Right atrium auricular region (tissue), 2 donors: ENCODE measurements around the gene PTK6. TPM values are rescaled to one million over a fixed set of nuclear protein-coding genes. Genes with fewer than 3 reads are reported as not detected.

Experiments
- DNase-seq: peaks from one replicate; pipeline ENCODE4 v3.0.0-alpha.2; 2019; ENCODE audit warnings: low spot score
- H3K27ac ChIP-seq, 2 donors: fragments of 200-600 bp; sonication (generic); 1 replicate in 1 of 2; 2 replicates in 1 of 2; pipeline ENCODE4 v1.5.1; 2016 to 2019
- H3K27me3 ChIP-seq, 2 donors: fragments of 200-600 bp; sonication (generic); one replicate each; pipeline versions ENCODE4 v1.5.1 to v1.6.0; 2017 to 2019
- H3K36me3 ChIP-seq: fragments of 200-600 bp; sonication (generic); one replicate; pipeline ENCODE4 v1.5.1; 2016
- H3K4me1 ChIP-seq, 2 donors: fragments of 200-600 bp; sonication (generic); one replicate each; pipeline versions ENCODE4 v1.5.1 to v1.6.0; 2017 to 2019
- H3K4me3 ChIP-seq, 2 donors: fragments of 200-600 bp; sonication (generic); 1 replicate in 1 of 2; 2 replicates in 1 of 2; pipeline ENCODE4 v1.5.1; 2017 to 2019; ENCODE audit warnings: mild to moderate bottlenecking in 1 of 2, moderate library complexity in 1 of 2
- H3K9me3 ChIP-seq, 2 donors: fragments of 200-600 bp; sonication (generic); one replicate each; pipeline ENCODE4 v1.5.1; 2019
- total RNA-seq, 2 donors: library from RNA; depleted of rRNA; stranded (reverse); fragments of >200 nt; gene quantifications; one replicate each; pipeline ENCODE4 v1.1.0, GENCODE V29; 2016
- TF ChIP-seq, protein P1 (sequence below), 2 donors: fragments of 200-600 bp; sonication (generic); IDR thresholded peaks; one replicate each; pipeline ENCODE4 v1.5.1; 2019; ENCODE audit warnings: antibody characterized with exemption in 2 of 2

The PTK6 gene
- total RNA-seq, 2 donors from 2014 or later = not detected

DNA sequence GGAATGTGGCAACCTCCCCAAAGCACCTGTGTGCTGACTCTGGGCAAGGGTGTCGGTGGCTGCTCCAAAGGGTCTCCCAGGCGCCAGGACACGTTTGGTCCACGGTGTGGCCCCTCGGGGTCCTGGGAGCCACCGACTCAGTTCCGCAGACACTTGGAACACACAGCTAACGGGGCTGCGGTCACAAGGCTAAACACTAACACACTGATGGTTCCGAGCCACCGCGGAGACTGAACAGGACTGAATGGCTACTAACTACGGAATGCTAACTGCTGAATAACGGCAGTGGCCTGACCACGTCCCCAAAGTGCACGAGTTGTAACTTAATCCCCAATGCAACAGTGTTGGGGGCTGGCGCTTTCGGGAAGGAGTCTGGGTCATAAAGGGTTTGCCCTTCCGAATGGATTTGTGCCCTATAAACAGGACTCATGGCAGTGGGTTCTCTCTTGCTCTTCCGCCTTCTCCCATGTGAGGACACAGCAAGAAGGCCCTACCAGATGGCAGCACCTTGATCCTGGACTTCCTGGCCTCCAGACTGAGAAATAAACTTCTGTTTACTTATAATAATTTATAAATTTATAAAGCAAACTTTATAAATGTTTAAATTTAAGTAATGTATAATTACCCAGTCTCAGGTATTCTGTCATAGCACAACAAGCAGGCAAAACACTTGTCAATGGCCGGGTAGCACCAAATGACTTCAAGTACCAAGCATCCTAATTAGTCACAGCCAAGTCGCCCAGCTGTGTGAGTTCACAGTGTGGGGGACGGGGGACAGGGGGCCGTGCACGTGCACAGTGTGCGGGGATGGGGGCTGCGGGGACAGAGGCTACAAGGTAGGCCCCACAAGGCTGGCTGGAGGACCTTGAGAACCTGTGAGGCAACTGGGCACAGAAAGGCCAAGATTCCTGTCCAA, 36.0 kb downstream of the PTK6 start:
- peak overlapping the region; percentile 92 to 97 for H3K27ac ChIP-seq
- peaks cover 0 to 55% of the 10 kb centered on the region in 2 donors for H3K4me1 ChIP-seq
- peaks cover 0 to 13% of the 10 kb centered on the region in 2 donors for H3K9me3 ChIP-seq
- DNase-seq = no peak
- no peaks in the 10 kb centered on the region for H3K36me3 ChIP-seq
- H3K27me3 ChIP-seq = peaks cover 0 to 13% of the 10 kb centered on the region in 2 donors
- TF ChIP-seq, protein P1, sequence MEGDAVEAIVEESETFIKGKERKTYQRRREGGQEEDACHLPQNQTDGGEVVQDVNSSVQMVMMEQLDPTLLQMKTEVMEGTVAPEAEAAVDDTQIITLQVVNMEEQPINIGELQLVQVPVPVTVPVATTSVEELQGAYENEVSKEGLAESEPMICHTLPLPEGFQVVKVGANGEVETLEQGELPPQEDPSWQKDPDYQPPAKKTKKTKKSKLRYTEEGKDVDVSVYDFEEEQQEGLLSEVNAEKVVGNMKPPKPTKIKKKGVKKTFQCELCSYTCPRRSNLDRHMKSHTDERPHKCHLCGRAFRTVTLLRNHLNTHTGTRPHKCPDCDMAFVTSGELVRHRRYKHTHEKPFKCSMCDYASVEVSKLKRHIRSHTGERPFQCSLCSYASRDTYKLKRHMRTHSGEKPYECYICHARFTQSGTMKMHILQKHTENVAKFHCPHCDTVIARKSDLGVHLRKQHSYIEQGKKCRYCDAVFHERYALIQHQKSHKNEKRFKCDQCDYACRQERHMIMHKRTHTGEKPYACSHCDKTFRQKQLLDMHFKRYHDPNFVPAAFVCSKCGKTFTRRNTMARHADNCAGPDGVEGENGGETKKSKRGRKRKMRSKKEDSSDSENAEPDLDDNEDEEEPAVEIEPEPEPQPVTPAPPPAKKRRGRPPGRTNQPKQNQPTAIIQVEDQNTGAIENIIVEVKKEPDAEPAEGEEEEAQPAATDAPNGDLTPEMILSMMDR (IDR thresholded peaks at IDR 0.05) = no peak
- H3K4me3 ChIP-seq = peak overlapping the region in 1 of 2 donors; percentile 7

GRCh38 chr20:63500151-63500901, 36.9 kb downstream of the PTK6 start:
- TF ChIP-seq, protein P1 (IDR thresholded peaks at IDR 0.05) = no peak
- Histone ChIP-seq H3K36me3 (peaks cover 6% of the 10 kb centered on the region), H3K4me1 (peaks cover 0 to 63% of the 10 kb centered on the region in 2 donors), H3K27me3 (peaks cover 0 to 13% of the 10 kb centered on the region in 2 donors), H3K9me3 (peaks cover 0 to 9% of the 10 kb centered on the region in 2 donors), H3K27ac (peak overlapping the region; percentile 92 to 97), H3K4me3 (no peak overlapping the region)
- no peak for DNase-seq

GRCh38 chr20:63499338-63499969, 37.7 kb downstream of the PTK6 start:
- TF ChIP-seq, protein P1 (IDR thresholded peaks at IDR 0.05) = no peak
- Histone ChIP-seq H3K27me3 (peaks cover 0 to 13% of the 10 kb centered on the region in 2 donors), H3K9me3 (peaks cover 0 to 2% of the 10 kb centered on the region in 2 donors), H3K4me1 (peaks cover 0 to 63% of the 10 kb centered on the region in 2 donors), H3K36me3 (peaks cover 14% of the 10 kb centered on the region), H3K27ac (peak overlapping the region; percentile 92 to 97), H3K4me3 (peak overlapping the region; percentile 56 to 60)
- DNase-seq = no peak

DNA sequence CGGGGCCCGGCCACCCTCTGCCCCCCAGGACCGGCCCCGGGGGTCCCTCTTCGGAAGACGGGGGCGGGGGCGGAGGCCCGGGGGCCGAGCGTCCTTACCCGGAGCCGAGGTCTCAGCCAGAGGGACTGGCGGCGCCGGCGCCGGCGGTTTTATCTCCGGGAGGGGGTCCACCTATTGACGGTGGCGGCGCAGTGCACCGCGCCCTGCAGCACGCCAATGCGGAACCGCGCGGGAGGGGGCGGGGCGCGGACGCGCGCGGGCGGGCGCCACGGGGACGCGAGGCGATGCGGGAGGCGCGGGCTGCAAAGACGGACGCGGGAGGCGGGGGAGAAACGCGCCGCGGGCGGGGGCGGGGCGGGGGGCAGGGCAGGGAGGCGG, 38.2 kb downstream of the PTK6 start, which contains the start of gene EEF1A2:
Gene EEF1A2, minus strand, starts transcription at position 124 of the 378 bp plus-strand sequence. CDS start 1,320 bp downstream, outside the sequence.
- DNase-seq = no peak
- Histone ChIP-seq H3K9me3 (no peaks in the 10 kb centered on the region), H3K27me3 (peaks cover 0 to 13% of the 10 kb centered on the region in 2 donors), H3K27ac (peak within 1 kb of the TSS; percentile 92 to 97), H3K36me3 (peaks cover 19% of the 10 kb centered on the region), H3K4me1 (peaks cover 0 to 63% of the 10 kb centered on the region in 2 donors), H3K4me3 (peak within 1 kb of the TSS; percentile 56 to 60)
- TF ChIP-seq, protein P1 (IDR thresholded peaks at IDR 0.05) = peak; percentile 12 to 28
